HG03066 (cell line): Measurements from ENCODE around the gene STAM.
A peak's percentile ranks its signal among the peaks of the same experiment; 100 is the strongest.

Experiments
- ATAC-seq: cut with Tn5 transposase; IDR thresholded peaks from one replicate; pipeline ENCODE4 v1.9.1; 2021; ENCODE audit warnings: low read depth; ENCODE audit not compliant: unreplicated experiment

The STAM gene

GRCh38 chr10:17671307-17671706 lies 27.4 kb downstream of the STAM start:
- ATAC-seq: no peak

- no peak for ATAC-seq
These were observed 29.6 kb downstream of the STAM start for GRCh38 chr10:17673471-17674061.

- ATAC-seq: no peak
These were observed 30.6 kb downstream of the STAM start for GRCh38 chr10:17674566-17674965.

- no peak for ATAC-seq
These were observed 31.7 kb downstream of the STAM start for GRCh38 chr10:17675638-17676037.

GRCh38 chr10:17676919-17677318 lies 33.0 kb downstream of the STAM start:
- no peak for ATAC-seq

GRCh38 chr10:17682236-17682946 lies 38.4 kb downstream of the STAM start:
- no peak for ATAC-seq

GRCh38 chr10:17683541-17683940 lies 39.6 kb downstream of the STAM start:
- ATAC-seq: no peak

- peak; percentile 63 for ATAC-seq
These were observed 40.6 kb downstream of the STAM start for GRCh38 chr10:17684537-17684936.

GRCh38 chr10:17685233-17685840 lies 41.4 kb downstream of the STAM start:
- ATAC-seq: peak; percentile 59

- ATAC-seq: no peak
These were observed 43.3 kb downstream of the STAM start for GRCh38 chr10:17687117-17687831.

GRCh38 chr10:17689137-17689536 lies 45.2 kb downstream of the STAM start:
- ATAC-seq: no peak

- ATAC-seq: no peak
These were observed 49.1 kb downstream of the STAM start for GRCh38 chr10:17693009-17693408.

- ATAC-seq: no peak
These were observed 54.7 kb downstream of the STAM start for GRCh38 chr10:17698696-17699095.

GRCh38 chr10:17701301-17701700 lies 57.4 kb downstream of the STAM start:
- ATAC-seq: no peak

- no peak for ATAC-seq
These were observed 59.8 kb downstream of the STAM start for GRCh38 chr10:17703706-17704105.

- no peak for ATAC-seq
These were observed 64.9 kb downstream of the STAM start for GRCh38 chr10:17708821-17709220.

GRCh38 chr10:17709492-17709891 lies 65.5 kb downstream of the STAM start:
- no peak for ATAC-seq

- no peak for ATAC-seq
These were observed 66.2 kb downstream of the STAM start for GRCh38 chr10:17710181-17710580.

- no peak for ATAC-seq
These were observed 68.1 kb downstream of the STAM start for GRCh38 chr10:17712053-17712452.

- ATAC-seq: no peak
These were observed 68.9 kb downstream of the STAM start for GRCh38 chr10:17712717-17713471.

GRCh38 chr10:17713758-17714157 lies 69.8 kb downstream of the STAM start:
- ATAC-seq: no peak
